ENCODE data around the gene DAPK1. TPM values are rescaled to one million over a fixed set of nuclear protein-coding genes. Genes with fewer than 3 reads are reported as not detected.

Gene DAPK1
- total RNA-seq, 1 donor from 2014 or later, result 17.8 TPM

- H3K27me3 ChIP-seq, result no peaks in the 10 kb centered on the region
- no peak for DNase-seq (ENCODE audit: low spot score in 2 of 2)
- H3K36me3 ChIP-seq, result no peaks in the 10 kb centered on the region
- no peak overlapping the region for H3K4me3 ChIP-seq
- H3K4me1 ChIP-seq, result no peaks in the 10 kb centered on the region
- no peak for TF ChIP-seq CTCF (IDR thresholded peaks at IDR 0.05)
- H3K27ac ChIP-seq, result no peak overlapping the region
- intact Hi-C loops (cut with DNase I), result no loop called here
- no peaks in the 10 kb centered on the region for H3K9me3 ChIP-seq
These were observed 32.7 kb upstream of the DAPK1 start for GRCh38 chr9:87464992-87465378.

GRCh38 chr9:87465816-87466215, 31.9 kb upstream of the DAPK1 start:
- intact Hi-C loops (cut with DNase I), result no loop called here
- H3K4me3 ChIP-seq, result no peak overlapping the region
- no peaks in the 10 kb centered on the region for H3K36me3 ChIP-seq
- TF ChIP-seq CTCF (IDR thresholded peaks at IDR 0.05), result no peak
- no peaks in the 10 kb centered on the region for H3K9me3 ChIP-seq
- H3K4me1 ChIP-seq, result no peaks in the 10 kb centered on the region
- no peak for DNase-seq (ENCODE audit: low spot score in 2 of 2)
- no peaks in the 10 kb centered on the region for H3K27me3 ChIP-seq
- no peak overlapping the region for H3K27ac ChIP-seq

- H3K4me1 ChIP-seq, result no peaks in the 10 kb centered on the region
- no peaks in the 10 kb centered on the region for H3K9me3 ChIP-seq
- intact Hi-C loops (cut with DNase I), result no loop called here
- H3K36me3 ChIP-seq, result no peaks in the 10 kb centered on the region
- no peak for TF ChIP-seq CTCF (IDR thresholded peaks at IDR 0.05)
- DNase-seq (ENCODE audit: low spot score in 2 of 2), result no peak
- no peak overlapping the region for H3K4me3 ChIP-seq
- no peak overlapping the region for H3K27ac ChIP-seq
- H3K27me3 ChIP-seq, result no peaks in the 10 kb centered on the region
These were observed 30.5 kb upstream of the DAPK1 start for GRCh38 chr9:87467187-87467586.

- no peak overlapping the region for H3K27ac ChIP-seq
- intact Hi-C loops (cut with DNase I), result no loop called here
- no peaks in the 10 kb centered on the region for H3K4me1 ChIP-seq
- H3K4me3 ChIP-seq, result no peak overlapping the region
- H3K27me3 ChIP-seq, result no peaks in the 10 kb centered on the region
- no peak for DNase-seq (ENCODE audit: low spot score in 2 of 2)
- H3K36me3 ChIP-seq, result no peaks in the 10 kb centered on the region
- H3K9me3 ChIP-seq, result no peaks in the 10 kb centered on the region
- no peak for TF ChIP-seq CTCF (IDR thresholded peaks at IDR 0.05)
These were observed 27.7 kb upstream of the DAPK1 start for GRCh38 chr9:87469793-87470465.

GRCh38 chr9:87471746-87472145, 25.9 kb upstream of the DAPK1 start:
- Histone ChIP-seq H3K27ac (no peak overlapping the region), H3K9me3 (no peaks in the 10 kb centered on the region), H3K27me3 (no peaks in the 10 kb centered on the region), H3K4me1 (no peaks in the 10 kb centered on the region), H3K36me3 (no peaks in the 10 kb centered on the region), H3K4me3 (no peak overlapping the region)
- intact Hi-C loops (cut with DNase I), result no loop called here
- no peak for DNase-seq (ENCODE audit: low spot score in 2 of 2)
- no peak for TF ChIP-seq CTCF (IDR thresholded peaks at IDR 0.05)

GRCh38 chr9:87475463-87475862, 22.2 kb upstream of the DAPK1 start:
- no peak for DNase-seq (ENCODE audit: low spot score in 2 of 2)
- no peaks in the 10 kb centered on the region for H3K27me3 ChIP-seq
- H3K27ac ChIP-seq, result no peak overlapping the region
- no peaks in the 10 kb centered on the region for H3K36me3 ChIP-seq
- H3K4me1 ChIP-seq, result no peaks in the 10 kb centered on the region
- TF ChIP-seq CTCF (IDR thresholded peaks at IDR 0.05), result no peak
- H3K4me3 ChIP-seq, result no peak overlapping the region
- intact Hi-C loops (cut with DNase I), result no loop called here
- no peaks in the 10 kb centered on the region for H3K9me3 ChIP-seq
